GM12891 (cell line): ENCODE data around the gene RNF166.

Source experiments
- POLR2A ChIP-seq: IDR thresholded peaks from 2 replicates; pipeline ENCODE4 v1.6.1; 2011; ENCODE audit warnings: low read depth, low read length, control low read depth
- TAF1 ChIP-seq: IDR thresholded peaks from 2 replicates; pipeline ENCODE4 v1.6.1; 2011; ENCODE audit warnings: low read depth, low read length, control low read depth

- TF ChIP-seq POLR2A: no peak
- no peak for TF ChIP-seq TAF1
These were observed 27.8 kb downstream of the RNF166 start for GRCh38 chr16:88678224-88678979.
